ENCODE data around the gene ZDHHC7.

GRCh38 chr16:85047867-85048455 lies 36.6 kb upstream of the ZDHHC7 start:
- TF ChIP-seq MAZ (IDR thresholded peaks at IDR 0.05; ENCODE audit: borderline replicate concordance, low read depth, low read length) (no peak), EP300 (IDR thresholded peaks at IDR 0.05) (no peak)
